Ishikawa (cell line): ENCODE measurements around the gene CLDN5.

Source experiments
- CEBPB ChIP-seq: IDR thresholded peaks from 2 replicates; pipeline ENCODE4 v1.6.1; 2012
- CREB1 ChIP-seq: IDR thresholded peaks from 2 replicates; pipeline ENCODE4 v1.6.1; 2012; ENCODE audit warnings: low read depth
- EGR1 ChIP-seq: IDR thresholded peaks from 2 replicates; pipeline ENCODE4 v1.6.1; 2012
- EP300 ChIP-seq: IDR thresholded peaks from 2 replicates; pipeline ENCODE4 v1.6.1; 2012; ENCODE audit warnings: borderline replicate concordance
- FOXM1 ChIP-seq: IDR thresholded peaks from 2 replicates; pipeline ENCODE4 v1.6.1; 2012; ENCODE audit warnings: low read depth, borderline replicate concordance
- NFIC ChIP-seq: IDR thresholded peaks from 2 replicates; pipeline ENCODE4 v1.6.1; 2012
- RAD21 ChIP-seq: IDR thresholded peaks from 2 replicates; pipeline ENCODE4 v1.6.1; 2012; ENCODE audit warnings: low read depth
- REST ChIP-seq: IDR thresholded peaks from 2 replicates; pipeline ENCODE4 v1.6.1; 2012; ENCODE audit warnings: low read depth, mild to moderate bottlenecking
- TAF1 ChIP-seq: IDR thresholded peaks from 2 replicates; pipeline ENCODE4 v1.6.1; 2012; ENCODE audit warnings: low read depth, mild to moderate bottlenecking
- YY1 ChIP-seq: IDR thresholded peaks from 2 replicates; pipeline ENCODE4 v1.6.1; 2012; ENCODE audit warnings: low read depth
- ZBTB7A ChIP-seq: IDR thresholded peaks from 2 replicates; pipeline ENCODE4 v1.6.1; 2012; ENCODE audit warnings: low read depth
- TF ChIP-seq, protein P1 (sequence below): IDR thresholded peaks from 2 replicates; pipeline ENCODE4 v1.6.1; 2012

GRCh38 chr22:19490628-19491230 is 33.5 kb downstream of the CLDN5 start:
- TF ChIP-seq REST (no peak), CEBPB (no peak), CREB1 (no peak), RAD21 (no peak), FOXM1 (no peak), TAF1 (no peak), EP300 (no peak), YY1 (no peak), NFIC (no peak), EGR1 (no peak), ZBTB7A (no peak)
- TF ChIP-seq, protein P1, sequence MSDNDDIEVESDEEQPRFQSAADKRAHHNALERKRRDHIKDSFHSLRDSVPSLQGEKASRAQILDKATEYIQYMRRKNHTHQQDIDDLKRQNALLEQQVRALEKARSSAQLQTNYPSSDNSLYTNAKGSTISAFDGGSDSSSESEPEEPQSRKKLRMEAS: no peak
